ENCODE measurements around the gene ALK.

GRCh38 chr2:29193681-29194080 is 727.7 kb downstream of the ALK start:
- TF ChIP-seq CTCF (IDR thresholded peaks at IDR 0.05): no peak
- no peak for TF ChIP-seq POLR2A (IDR thresholded peaks at IDR 0.05)
- TF ChIP-seq POLR2AphosphoS5 (IDR thresholded peaks at IDR 0.05): no peak
